Mammary epithelial cell (primary cell): Measurements from ENCODE around the gene RFX8.

Source experiments
- CTCF ChIP-seq, 2 donors: IDR thresholded peaks in 1 of 2; conservative IDR thresholded peaks in 1 of 2; 2 replicates each; pipeline ENCODE4 v1.5.1; 2011 to 2012; ENCODE audit warnings: inconsistent platforms in 2 of 2, low read length in 2 of 2, mild to moderate bottlenecking in 2 of 2, control low read depth in 1 of 2, low read depth in 1 of 2; ENCODE audit not compliant: insufficient read depth in 1 of 2; ENCODE audit errors: extremely low read depth in 1 of 2
- EZH2 ChIP-seq: IDR thresholded peaks from 2 replicates; pipeline ENCODE4 v1.6.1; 2012; ENCODE audit warnings: low read length, inconsistent platforms, borderline replicate concordance

GRCh38 chr2:101401906-101402305 is 73.0 kb downstream of the RFX8 start:
- TF ChIP-seq CTCF (conservative IDR thresholded peaks at IDR 0.05 in 1 of 2, IDR thresholded peaks at IDR 0.05 in 1 of 2; ENCODE audit: extremely low read depth in 1 of 2, insufficient read depth in 1 of 2, low read depth in 1 of 2, low read length in 2 of 2) (peak; percentile 6 to 27), EZH2 (no peak)
